GM21526 (cell line): ENCODE results near the gene VPS37B.

ENCODE experiments used
- ATAC-seq: cut with Tn5 transposase; IDR thresholded peaks from one replicate; pipeline ENCODE4 v1.9.1; 2021; ENCODE audit warnings: moderate library complexity; ENCODE audit not compliant: unreplicated experiment, low FRiP score

VPS37B gene

GRCh38 chr12:122820138-122820537 is 75.8 kb downstream of the VPS37B start:
- ATAC-seq = no peak

- ATAC-seq = no peak
These were observed 76.6 kb downstream of the VPS37B start for GRCh38 chr12:122819209-122819785.
